Measurements from ENCODE around the gene GET4.
"Not testable (repeated sequence)": the region's sequence is repeated elsewhere in the genome, so short reads cannot be mapped to it uniquely, and the experiment has no call there.

The GET4 gene

DNA sequence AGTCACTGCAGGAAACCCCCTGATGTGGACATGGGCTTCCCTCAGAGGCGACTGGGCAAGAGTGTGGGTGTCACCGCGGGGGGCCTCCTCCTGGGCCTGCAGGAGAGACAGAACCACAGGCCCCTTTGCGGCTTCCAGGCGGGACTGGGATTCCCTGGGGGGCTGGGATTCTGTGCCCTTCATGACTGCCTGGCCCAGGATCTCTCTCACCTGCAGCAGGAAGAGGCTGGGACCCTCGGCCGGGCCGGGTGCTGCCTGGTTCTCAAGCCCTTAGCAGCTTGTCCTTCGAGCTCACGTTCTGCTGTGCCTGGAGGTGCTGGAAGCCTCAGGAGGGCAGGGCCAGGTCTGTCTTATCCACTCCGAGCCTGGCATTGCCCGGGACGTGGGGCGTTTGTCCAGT is 32.3 kb upstream of the GET4 start:
- no peak for TF ChIP-seq CTCF (IDR thresholded peaks at IDR 0.05; ENCODE audit: low read depth, low read length, missing control alignments)
- H3K36me3 ChIP-seq (replicated peaks), result peaks cover 23% of the 10 kb centered on the region
- in situ Hi-C loops (cut with HindIII; ENCODE audit: low pct_ligation_motif_present, low sequenced_read_pairs), result no loop called here

DNA sequence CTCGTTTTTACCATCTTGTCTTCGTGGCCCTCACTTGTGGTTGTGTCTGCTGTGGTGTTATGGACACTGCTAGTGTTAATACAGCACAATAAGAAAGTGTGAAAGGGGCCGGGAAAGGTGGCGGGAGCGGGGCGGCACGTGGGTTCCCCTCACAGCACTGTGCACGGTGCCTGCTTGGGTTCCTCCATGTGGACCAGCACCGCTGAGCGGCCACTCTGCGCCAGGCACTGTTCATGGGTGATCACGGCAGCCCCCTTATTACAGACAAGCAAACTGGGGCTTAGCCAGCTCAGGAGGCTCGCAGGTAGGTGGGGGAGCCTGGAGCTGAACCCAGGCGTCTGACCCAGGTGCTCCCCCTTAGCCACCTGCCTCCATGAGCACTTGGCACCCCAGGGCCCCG is 31.8 kb upstream of the GET4 start:
- peaks cover 22% of the 10 kb centered on the region for H3K36me3 ChIP-seq (replicated peaks)
- DNase-seq, result no peak
- no peak overlapping the region for H3K4me3 ChIP-seq (ENCODE audit: low read depth, low read length)

More for the DNA sequence above, 32.3 kb upstream of the GET4 start:
- Histone ChIP-seq H3K27ac (no peak overlapping the region), H3K27me3 (replicated peaks) (no peaks in the 10 kb centered on the region), H3K4me3 (ENCODE audit: low read depth, low read length) (no peak overlapping the region)
- DNase-seq, result no peak

GRCh38 chr7:845091-845490 is 31.3 kb upstream of the GET4 start:
- Histone ChIP-seq H3K4me3 (ENCODE audit: low read depth, low read length) (no peak overlapping the region), H3K36me3 (replicated peaks) (peaks cover 23% of the 10 kb centered on the region), H3K27ac (no peak overlapping the region), H3K27me3 (replicated peaks) (no peaks in the 10 kb centered on the region)
- no peak for DNase-seq
- no peak for TF ChIP-seq CTCF (IDR thresholded peaks at IDR 0.05; ENCODE audit: low read depth, low read length, missing control alignments)
- in situ Hi-C loops (cut with HindIII; ENCODE audit: low pct_ligation_motif_present, low sequenced_read_pairs), result no loop called here

More for the DNA sequence above, 31.8 kb upstream of the GET4 start:
- in situ Hi-C loops (cut with HindIII; ENCODE audit: low pct_ligation_motif_present, low sequenced_read_pairs), result no loop called here
- TF ChIP-seq CTCF (IDR thresholded peaks at IDR 0.05; ENCODE audit: low read depth, low read length, missing control alignments), result no peak
- no peaks in the 10 kb centered on the region for H3K27me3 ChIP-seq (replicated peaks)
- H3K27ac ChIP-seq, result no peak overlapping the region

- DNase-seq, result no peak
- Histone ChIP-seq H3K36me3 (replicated peaks) (peaks cover 22% of the 10 kb centered on the region), H3K27ac (no peak overlapping the region), H3K27me3 (replicated peaks) (no peaks in the 10 kb centered on the region), H3K4me3 (ENCODE audit: low read depth, low read length) (no peak overlapping the region)
- in situ Hi-C loops (cut with HindIII; ENCODE audit: low pct_ligation_motif_present, low sequenced_read_pairs), result no loop called here
- TF ChIP-seq CTCF (IDR thresholded peaks at IDR 0.05; ENCODE audit: low read depth, low read length, missing control alignments), result no peak
Measured at GRCh38 chr7:845731-846130, 30.6 kb upstream of the GET4 start.

GRCh38 chr7:846958-847650 is 29.2 kb upstream of the GET4 start:
- in situ Hi-C loops (cut with HindIII; ENCODE audit: low pct_ligation_motif_present, low sequenced_read_pairs); H3K27ac ChIP-seq; H3K27me3 ChIP-seq (replicated peaks); DNase-seq; H3K4me3 ChIP-seq (ENCODE audit: low read depth, low read length): not testable (repeated sequence)
- peaks cover 31% of the 10 kb centered on the region for H3K36me3 ChIP-seq (replicated peaks)

DNA sequence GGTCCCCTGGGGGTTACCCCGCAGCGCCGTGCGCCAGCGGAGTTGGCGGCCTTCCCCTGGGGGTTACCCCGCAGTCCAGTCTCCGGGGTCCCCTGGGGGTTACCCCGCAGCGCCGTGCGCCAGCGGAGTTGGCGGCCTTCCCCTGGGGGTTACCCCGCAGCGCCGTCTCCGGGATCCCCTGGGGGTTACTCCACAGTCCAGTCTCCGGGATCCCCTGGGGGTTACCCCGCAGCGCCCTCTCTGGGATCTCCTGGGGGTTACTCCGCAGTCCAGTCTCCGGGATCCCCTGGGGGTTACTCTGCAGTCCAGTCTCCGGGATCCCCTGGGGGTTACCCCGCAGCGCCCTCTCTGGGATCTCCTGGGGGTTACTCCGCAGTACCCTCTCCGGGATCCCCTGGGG is 28.6 kb upstream of the GET4 start:
- H3K4me3 ChIP-seq (ENCODE audit: low read depth, low read length); DNase-seq; H3K27ac ChIP-seq; in situ Hi-C loops (cut with HindIII; ENCODE audit: low pct_ligation_motif_present, low sequenced_read_pairs); H3K27me3 ChIP-seq (replicated peaks): not testable (repeated sequence)
- H3K36me3 ChIP-seq (replicated peaks), result peaks cover 33% of the 10 kb centered on the region

GRCh38 chr7:849145-849544 is 27.2 kb upstream of the GET4 start:
- no peak for DNase-seq
- Histone ChIP-seq H3K36me3 (replicated peaks) (peaks cover 34% of the 10 kb centered on the region), H3K4me3 (ENCODE audit: low read depth, low read length) (no peak overlapping the region), H3K27me3 (replicated peaks) (no peaks in the 10 kb centered on the region), H3K27ac (no peak overlapping the region)
- no peak for TF ChIP-seq CTCF (IDR thresholded peaks at IDR 0.05; ENCODE audit: low read depth, low read length, missing control alignments)
- in situ Hi-C loops (cut with HindIII; ENCODE audit: low pct_ligation_motif_present, low sequenced_read_pairs), result no loop called here

All from brain microvascular endothelial cell (primary cell).